ENCODE measurements around the gene COPZ2. TPM values are rescaled to one million over a fixed set of nuclear protein-coding genes. Genes with fewer than 3 reads are reported as not detected.
"Not testable (repeated sequence)": the region's sequence is repeated elsewhere in the genome, so short reads cannot be mapped to it uniquely, and the experiment has no call there.

Gene COPZ2
- total RNA-seq, 2 experiments from 2014 or later: 4.9 to 6.2 TPM

DNA sequence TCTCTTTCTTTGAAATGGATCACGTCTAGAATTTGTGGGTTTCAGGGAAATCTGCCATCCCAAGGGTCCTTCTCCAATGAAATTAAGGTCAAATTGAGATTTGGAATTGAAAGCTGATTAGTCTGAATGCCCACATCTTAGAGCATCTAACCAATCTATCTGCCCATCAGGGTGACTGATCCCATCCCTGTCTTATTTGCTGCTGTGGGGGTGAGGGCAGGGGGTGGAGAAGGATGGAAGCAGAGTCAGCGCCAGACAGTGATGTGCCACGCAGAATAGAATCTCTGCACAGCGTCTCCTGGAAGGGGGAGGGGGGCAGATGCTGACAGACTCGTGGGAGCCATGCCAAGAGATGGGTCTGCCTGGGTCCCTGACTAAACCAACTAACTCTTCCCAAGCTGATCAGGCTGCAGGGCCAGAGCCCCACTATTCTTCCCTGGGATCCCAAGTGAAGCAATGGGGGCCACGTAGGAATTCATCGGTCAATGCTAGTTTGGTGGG is 34.6 kb downstream of the COPZ2 start:
- CTCF ChIA-PET: interaction anchor here (1.4 kb wide), 1 partner anchor 33 kb away, joined by 3 read pairs; no protein-coding TSS in a partner anchor
- DNase-seq: no peak
- no peak overlapping the region for H3K27ac Mint-ChIP-seq
- H3K4me3 Mint-ChIP-seq: no peak overlapping the region
- H3K4me1 Mint-ChIP-seq (ENCODE audit: low read depth): peaks cover 7% of the 10 kb centered on the region
- peaks cover 19% of the 10 kb centered on the region for H3K27me3 Mint-ChIP-seq
- POLR2A ChIA-PET: no interaction called here
- no peaks in the 10 kb centered on the region for H3K36me3 Mint-ChIP-seq
- H3K9me3 Mint-ChIP-seq: no peaks in the 10 kb centered on the region
- intact Hi-C loops (cut with micrococcal nuclease): no loop called here

GRCh38 chr17:48002266-48002915 is 35.2 kb downstream of the COPZ2 start:
- Mint-ChIP-seq H3K4me1 (ENCODE audit: low read depth) (peaks cover 7% of the 10 kb centered on the region), H3K27ac (no peak overlapping the region)
- CTCF ChIA-PET: interaction anchor here (1.4 kb wide), 1 partner anchor 32 kb away, joined by 3 read pairs; no protein-coding TSS in a partner anchor

DNA sequence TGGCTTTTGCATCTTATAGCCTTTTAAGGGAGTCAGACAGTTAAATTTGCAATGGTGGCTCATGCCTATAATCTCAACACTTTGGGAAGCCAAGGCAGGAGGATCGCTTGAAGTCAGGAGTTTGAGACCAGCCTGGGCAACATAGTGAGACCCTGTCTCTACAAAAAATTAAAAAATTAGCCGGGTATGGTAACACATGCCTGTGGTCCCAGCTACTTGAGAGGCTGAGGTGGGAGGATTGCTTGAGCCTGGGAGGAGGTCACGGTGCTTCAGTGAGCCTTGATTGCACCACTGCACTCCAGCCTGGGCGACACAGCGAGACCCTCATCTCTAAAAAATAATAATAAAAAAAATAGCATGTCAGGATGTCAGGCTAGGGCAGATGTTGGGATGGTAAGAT is 35.9 kb downstream of the COPZ2 start:
- H3K9me3 Mint-ChIP-seq; H3K27ac Mint-ChIP-seq; H3K4me3 Mint-ChIP-seq; H3K36me3 Mint-ChIP-seq; intact Hi-C loops (cut with micrococcal nuclease); DNase-seq; H3K4me1 Mint-ChIP-seq (ENCODE audit: low read depth): not testable (repeated sequence)
- ChIA-PET CTCF (interaction anchor here (1.0 kb wide), 1 partner anchor 25 kb away, joined by 3 read pairs; no protein-coding TSS in a partner anchor), POLR2A (interaction anchor here (1.0 kb wide), 1 partner anchor 12 kb away, joined by 4 read pairs; no protein-coding TSS in a partner anchor)
- peaks cover 12% of the 10 kb centered on the region for H3K27me3 Mint-ChIP-seq

More at GRCh38 chr17:48002266-48002915, 35.2 kb downstream of the COPZ2 start:
- POLR2A ChIA-PET: no interaction called here
- Mint-ChIP-seq H3K36me3 (no peaks in the 10 kb centered on the region), H3K27me3 (peaks cover 18% of the 10 kb centered on the region), H3K4me3 (no peak overlapping the region), H3K9me3 (no peaks in the 10 kb centered on the region)
- intact Hi-C loops (cut with micrococcal nuclease): no loop called here
- DNase-seq: no peak

DNA sequence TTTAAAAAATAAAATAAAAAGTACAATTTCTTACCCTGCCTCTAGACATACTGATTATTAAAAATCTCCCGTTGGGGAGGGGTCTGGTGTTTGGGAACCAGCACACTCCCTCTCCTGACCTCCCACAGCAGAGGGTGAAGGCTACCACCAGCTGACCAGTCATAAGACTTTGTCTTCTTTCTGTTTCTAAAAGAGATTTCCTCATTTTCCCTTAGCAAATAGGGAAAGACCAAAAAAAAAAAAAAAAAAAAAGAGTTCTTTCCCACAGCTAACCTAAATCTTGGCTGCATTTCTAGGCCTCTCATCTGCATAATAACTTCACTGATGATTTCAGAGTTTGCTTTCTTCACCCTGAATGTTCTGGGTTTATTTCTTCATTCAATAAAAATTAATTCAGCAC is 36.4 kb downstream of the COPZ2 start:
- peaks cover 11% of the 10 kb centered on the region for H3K27me3 Mint-ChIP-seq
- no peak overlapping the region for H3K27ac Mint-ChIP-seq
- H3K4me1 Mint-ChIP-seq (ENCODE audit: low read depth): peaks cover 7% of the 10 kb centered on the region
- ChIA-PET POLR2A (interaction anchor here (1.0 kb wide), 1 partner anchor 12 kb away, joined by 4 read pairs; no protein-coding TSS in a partner anchor), CTCF (interaction anchor here (1.0 kb wide), 1 partner anchor 25 kb away, joined by 3 read pairs; no protein-coding TSS in a partner anchor)
- intact Hi-C loops (cut with micrococcal nuclease): no loop called here
- no peak overlapping the region for H3K4me3 Mint-ChIP-seq
- H3K9me3 Mint-ChIP-seq: no peaks in the 10 kb centered on the region
- no peaks in the 10 kb centered on the region for H3K36me3 Mint-ChIP-seq
- DNase-seq: no peak

DNA sequence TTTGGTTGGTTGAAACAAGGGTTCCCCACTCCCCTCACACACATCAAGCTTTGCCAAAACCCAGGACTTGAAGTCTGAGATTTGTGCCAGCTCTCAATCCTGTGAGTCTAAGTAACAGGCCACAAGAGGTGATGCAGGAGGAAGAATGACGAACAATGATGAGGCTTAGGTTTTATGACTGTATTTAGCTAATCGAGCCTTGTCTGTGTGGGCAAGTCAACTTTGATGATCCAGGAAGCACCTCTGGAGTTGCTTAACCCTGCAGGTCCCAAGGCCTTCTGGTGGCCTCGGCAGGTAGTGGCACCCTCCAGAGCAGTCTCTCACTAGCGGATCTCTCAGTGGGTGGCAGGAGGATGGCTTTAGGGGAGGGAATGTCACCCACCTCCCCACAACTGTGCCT is 38.0 kb downstream of the COPZ2 start:
- peak; percentile 32 for DNase-seq
- H3K4me3 Mint-ChIP-seq: no peak overlapping the region
- no peak overlapping the region for H3K27ac Mint-ChIP-seq
- POLR2A ChIA-PET: interaction anchor here (0.5 kb wide), 1 partner anchor 368 kb away, joined by 3 read pairs; no protein-coding TSS in a partner anchor
- peaks cover 6% of the 10 kb centered on the region for H3K27me3 Mint-ChIP-seq
- peaks cover 3% of the 10 kb centered on the region for H3K4me1 Mint-ChIP-seq (ENCODE audit: low read depth)
- intact Hi-C loops (cut with micrococcal nuclease): no loop called here
- CTCF ChIA-PET: interaction anchor here (0.9 to 3.1 kb wide), 6 partner anchors 12 to 82 kb away, joined by 3 to 11 read pairs (median 5); no protein-coding TSS in a partner anchor
- H3K9me3 Mint-ChIP-seq: no peaks in the 10 kb centered on the region
- no peaks in the 10 kb centered on the region for H3K36me3 Mint-ChIP-seq

GRCh38 chr17:47998044-47998443 is 39.6 kb downstream of the COPZ2 start:
- no peaks in the 10 kb centered on the region for H3K9me3 Mint-ChIP-seq
- no peak for DNase-seq
- H3K4me1 Mint-ChIP-seq (ENCODE audit: low read depth): peaks cover 3% of the 10 kb centered on the region
- no peaks in the 10 kb centered on the region for H3K36me3 Mint-ChIP-seq
- intact Hi-C loops (cut with micrococcal nuclease): no loop called here
- CTCF ChIA-PET: interaction anchor here (3.1 kb wide), 1 partner anchor 50 kb away, joined by 11 read pairs; no protein-coding TSS in a partner anchor
- no peak overlapping the region for H3K4me3 Mint-ChIP-seq
- no peak overlapping the region for H3K27ac Mint-ChIP-seq
- POLR2A ChIA-PET: no interaction called here
- H3K27me3 Mint-ChIP-seq: peaks cover 2% of the 10 kb centered on the region

GRCh38 chr17:47997586-47997985 is 40.0 kb downstream of the COPZ2 start:
- no peaks in the 10 kb centered on the region for H3K36me3 Mint-ChIP-seq
- no peak for DNase-seq
- H3K4me3 Mint-ChIP-seq: no peak overlapping the region
- H3K27ac Mint-ChIP-seq: no peak overlapping the region
- H3K9me3 Mint-ChIP-seq: no peaks in the 10 kb centered on the region
- POLR2A ChIA-PET: no interaction called here
- peaks cover 3% of the 10 kb centered on the region for H3K4me1 Mint-ChIP-seq (ENCODE audit: low read depth)
- H3K27me3 Mint-ChIP-seq: peaks cover 2% of the 10 kb centered on the region
- intact Hi-C loops (cut with micrococcal nuclease): no loop called here
- CTCF ChIA-PET: interaction anchor here (3.1 kb wide), 1 partner anchor 50 kb away, joined by 11 read pairs; no protein-coding TSS in a partner anchor

GRCh38 chr17:47996201-47996600 is 41.4 kb downstream of the COPZ2 start:
- Mint-ChIP-seq H3K27ac (no peak overlapping the region), H3K4me1 (ENCODE audit: low read depth) (peaks cover 3% of the 10 kb centered on the region), H3K27me3 (peaks cover 3% of the 10 kb centered on the region), H3K36me3 (no peaks in the 10 kb centered on the region), H3K9me3 (no peaks in the 10 kb centered on the region), H3K4me3 (no peak overlapping the region)
- POLR2A ChIA-PET: no interaction called here
- DNase-seq: no peak
- intact Hi-C loops (cut with micrococcal nuclease): no loop called here
- CTCF ChIA-PET: no interaction called here

DNA sequence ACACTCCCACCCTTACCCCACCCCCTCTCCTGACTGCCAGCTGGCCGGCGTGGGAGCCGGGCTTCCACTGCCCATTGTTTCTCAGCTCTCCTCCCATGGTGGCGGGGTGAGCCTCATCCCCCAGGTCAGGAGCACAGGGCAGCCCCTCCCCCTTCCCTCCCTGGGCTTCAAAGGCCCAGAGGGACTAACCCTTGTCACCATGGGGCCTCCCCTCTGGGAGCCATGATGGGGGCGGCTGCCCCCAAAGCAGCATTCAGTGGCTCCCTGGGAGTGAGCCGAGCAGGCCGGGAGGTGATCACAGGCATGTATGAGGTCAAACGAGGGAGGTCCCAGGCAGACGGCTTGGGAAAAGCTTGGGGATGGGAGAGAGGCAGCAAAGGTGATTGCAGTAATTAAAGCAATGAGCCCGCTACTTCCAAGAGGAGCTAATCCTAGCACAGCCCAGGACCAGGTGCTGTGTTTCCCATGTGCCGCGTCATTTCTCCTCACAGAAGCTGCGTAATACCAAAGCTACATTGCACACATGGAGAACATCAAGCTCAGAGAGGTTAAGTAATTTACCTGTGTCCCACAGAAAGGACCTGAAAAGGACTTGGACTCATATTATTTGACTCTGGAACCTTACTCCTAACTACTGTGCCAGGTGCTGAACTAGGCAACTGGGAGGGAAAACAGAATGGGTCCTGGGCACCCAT is 42.2 kb downstream of the COPZ2 start:
- intact Hi-C loops (cut with micrococcal nuclease): no loop called here
- peaks cover 3% of the 10 kb centered on the region for H3K4me1 Mint-ChIP-seq (ENCODE audit: low read depth)
- H3K27ac Mint-ChIP-seq: no peak overlapping the region
- no peak for DNase-seq
- ChIA-PET POLR2A (no interaction called here), CTCF (no interaction called here)
- H3K27me3 Mint-ChIP-seq: peaks cover 3% of the 10 kb centered on the region
- H3K4me3 Mint-ChIP-seq: no peak overlapping the region
- no peaks in the 10 kb centered on the region for H3K36me3 Mint-ChIP-seq
- no peaks in the 10 kb centered on the region for H3K9me3 Mint-ChIP-seq

DNA sequence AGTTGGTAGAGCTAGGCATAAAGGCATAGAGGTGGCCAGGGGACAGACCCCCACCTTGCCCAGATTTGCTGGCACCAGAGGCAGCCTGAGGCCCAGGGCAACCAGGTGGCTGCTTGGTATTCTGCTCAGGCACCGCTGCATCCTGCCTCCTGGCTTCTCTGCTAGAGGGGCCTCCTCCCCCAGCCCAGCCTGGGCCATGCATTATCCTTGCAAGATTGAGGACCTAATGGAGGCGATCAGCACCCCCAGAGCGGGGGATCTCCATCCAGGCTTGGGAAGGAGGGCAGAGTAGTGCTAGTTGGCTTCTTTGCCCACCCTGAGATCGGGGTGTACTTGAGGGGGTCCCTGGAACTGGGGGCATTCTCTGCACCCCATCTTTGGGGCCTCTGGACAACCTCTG is 42.9 kb downstream of the COPZ2 start:
- Mint-ChIP-seq H3K9me3 (no peaks in the 10 kb centered on the region), H3K27me3 (peaks cover 3% of the 10 kb centered on the region), H3K27ac (no peak overlapping the region), H3K4me3 (no peak overlapping the region), H3K4me1 (ENCODE audit: low read depth) (peaks cover 2% of the 10 kb centered on the region), H3K36me3 (no peaks in the 10 kb centered on the region)
- intact Hi-C loops (cut with micrococcal nuclease): no loop called here
- DNase-seq: no peak
- ChIA-PET CTCF (no interaction called here), POLR2A (no interaction called here)

DNA sequence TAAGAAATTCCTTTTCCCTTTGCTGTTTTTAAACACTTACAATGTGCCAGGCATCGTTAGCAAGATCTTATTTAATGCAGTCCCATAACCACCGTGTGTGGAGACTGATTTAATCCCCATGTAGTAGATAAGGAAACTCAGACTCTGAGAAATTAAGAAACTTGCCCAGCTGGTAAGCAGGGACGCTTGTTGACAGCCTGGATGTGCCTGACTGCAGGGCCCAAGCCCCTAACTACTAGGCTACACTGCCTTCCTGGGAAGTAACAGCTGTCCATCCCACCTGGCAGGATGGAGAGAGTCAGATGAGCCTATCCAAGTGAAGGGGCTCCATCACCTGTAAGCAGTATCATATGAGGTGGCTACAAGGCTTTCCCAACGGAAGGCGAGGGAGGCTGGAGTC is 43.6 kb downstream of the COPZ2 start:
- DNase-seq: no peak
- intact Hi-C loops (cut with micrococcal nuclease): no loop called here
- Mint-ChIP-seq H3K27me3 (peaks cover 3% of the 10 kb centered on the region), H3K27ac (no peak overlapping the region), H3K4me3 (no peak overlapping the region), H3K36me3 (no peaks in the 10 kb centered on the region), H3K9me3 (no peaks in the 10 kb centered on the region), H3K4me1 (ENCODE audit: low read depth) (peaks cover 2% of the 10 kb centered on the region)
- ChIA-PET POLR2A (no interaction called here), CTCF (interaction anchor here (1.4 kb wide), 1 partner anchor 86 kb away, joined by 5 read pairs; no protein-coding TSS in a partner anchor)

DNA sequence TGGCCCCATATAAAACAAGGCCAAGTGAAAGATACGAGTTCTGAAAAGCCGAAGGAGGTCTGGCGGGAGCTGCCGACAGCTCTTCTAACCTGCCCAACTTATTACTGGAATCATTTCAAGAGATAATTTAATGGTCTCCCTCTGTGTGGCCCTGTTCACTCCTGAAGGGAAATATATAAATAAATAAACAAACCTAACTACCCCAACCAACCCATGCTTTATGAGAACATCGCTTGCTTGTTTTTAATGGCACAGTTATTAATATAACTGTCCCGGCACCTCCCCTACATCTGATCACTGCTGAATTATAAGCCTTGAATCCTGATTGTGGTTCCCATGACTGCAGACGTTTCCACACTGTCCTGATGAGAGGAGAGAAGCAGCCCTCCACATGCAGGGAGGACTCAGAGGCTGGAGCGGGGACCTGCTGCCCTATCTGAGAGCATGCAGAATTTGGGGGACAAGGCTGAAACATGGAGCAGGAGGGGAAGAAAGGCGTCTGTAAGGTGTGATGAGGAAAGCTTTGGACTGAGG is 44.5 kb downstream of the COPZ2 start:
- DNase-seq: no peak
- POLR2A ChIA-PET: no interaction called here
- Mint-ChIP-seq H3K36me3 (no peaks in the 10 kb centered on the region), H3K27ac (no peak overlapping the region), H3K4me3 (no peak overlapping the region), H3K9me3 (no peaks in the 10 kb centered on the region), H3K4me1 (ENCODE audit: low read depth) (peaks cover 2% of the 10 kb centered on the region), H3K27me3 (peaks cover 3% of the 10 kb centered on the region)
- CTCF ChIA-PET: interaction anchor here (0.6 to 1.4 kb wide), 2 partner anchors 87 to 499 kb away, joined by 3 to 5 read pairs; no protein-coding TSS in a partner anchor
- intact Hi-C loops (cut with micrococcal nuclease): no loop called here
